IPS-18c (cell line): ENCODE results near the gene SEZ6L2.
"Not testable (repeated sequence)": the region's sequence is repeated elsewhere in the genome, so short reads cannot be mapped to it uniquely, and the experiment has no call there.

Experiments
- H3K4me3 ChIP-seq: 2 replicates; pipeline ENCODE4 v1.7.0; 2013; ENCODE audit warnings: low read depth, mild to moderate bottlenecking, low read length, moderate library complexity; ENCODE audit not compliant: insufficient read depth
- H3K9me3 ChIP-seq: one replicate; pipeline ENCODE4 v1.6.1; 2013; ENCODE audit warnings: mild to moderate bottlenecking, low read length, moderate library complexity; ENCODE audit not compliant: control insufficient read depth, insufficient read depth

SEZ6L2 gene

GRCh38 chr16:29844575-29845331 is 54.6 kb downstream of the SEZ6L2 start:
- no peak overlapping the region for H3K4me3 ChIP-seq

DNA sequence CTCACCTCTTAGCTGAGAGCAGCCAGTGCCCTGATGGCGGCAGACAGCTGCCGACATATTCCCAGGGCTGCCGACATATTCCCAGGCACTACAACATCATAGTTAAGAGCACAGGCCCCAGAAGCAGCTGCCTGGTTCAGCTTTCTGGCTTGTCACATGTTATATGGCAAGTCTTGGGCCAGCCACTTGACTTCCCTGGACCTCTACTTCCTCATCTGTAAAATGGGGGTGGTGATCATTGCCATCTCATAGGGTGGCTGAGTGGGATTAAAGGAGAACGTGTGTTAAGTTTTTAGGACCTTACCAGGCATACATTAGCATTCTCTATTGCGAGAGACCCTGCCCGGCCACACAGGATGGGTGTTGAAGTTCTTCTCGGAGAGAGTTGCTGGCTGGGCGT is 55.4 kb downstream of the SEZ6L2 start:
- H3K4me3 ChIP-seq, result no peak overlapping the region
- peaks cover 2% of the 10 kb centered on the region for H3K9me3 ChIP-seq

More at GRCh38 chr16:29844575-29845331, 54.6 kb downstream of the SEZ6L2 start:
- peaks cover 2% of the 10 kb centered on the region for H3K9me3 ChIP-seq

DNA sequence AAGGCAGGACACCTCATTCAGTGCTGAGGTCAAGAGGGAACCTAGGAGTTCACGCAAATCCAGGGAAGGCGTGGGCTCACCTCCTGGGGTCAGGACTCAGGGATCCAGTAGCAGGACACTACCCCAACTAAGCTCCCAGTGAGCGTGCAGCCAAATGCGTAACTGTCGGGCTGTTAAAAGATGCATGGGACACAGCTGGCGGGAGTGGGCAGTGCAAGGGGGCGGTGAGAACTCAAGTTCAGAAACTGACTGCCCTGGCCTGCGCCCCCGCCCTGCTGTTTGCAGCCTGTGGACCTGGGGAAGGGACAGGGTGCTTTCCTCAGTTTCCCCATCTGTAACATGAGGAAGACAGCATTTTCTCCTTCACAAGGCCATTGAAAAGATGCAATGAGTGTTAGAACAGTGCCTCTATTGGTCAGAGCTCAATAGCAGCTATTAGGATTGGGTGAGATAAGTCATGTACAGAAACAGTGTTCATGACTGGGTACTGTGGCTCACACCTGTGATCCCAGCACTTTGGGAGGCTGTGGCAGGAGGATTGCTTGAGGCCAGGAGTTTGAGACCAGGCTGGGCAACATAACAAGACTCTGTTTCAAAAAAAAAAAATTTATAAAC is 56.5 kb downstream of the SEZ6L2 start:
- no peak overlapping the region for H3K4me3 ChIP-seq
- H3K9me3 ChIP-seq, result peaks cover 2% of the 10 kb centered on the region

DNA sequence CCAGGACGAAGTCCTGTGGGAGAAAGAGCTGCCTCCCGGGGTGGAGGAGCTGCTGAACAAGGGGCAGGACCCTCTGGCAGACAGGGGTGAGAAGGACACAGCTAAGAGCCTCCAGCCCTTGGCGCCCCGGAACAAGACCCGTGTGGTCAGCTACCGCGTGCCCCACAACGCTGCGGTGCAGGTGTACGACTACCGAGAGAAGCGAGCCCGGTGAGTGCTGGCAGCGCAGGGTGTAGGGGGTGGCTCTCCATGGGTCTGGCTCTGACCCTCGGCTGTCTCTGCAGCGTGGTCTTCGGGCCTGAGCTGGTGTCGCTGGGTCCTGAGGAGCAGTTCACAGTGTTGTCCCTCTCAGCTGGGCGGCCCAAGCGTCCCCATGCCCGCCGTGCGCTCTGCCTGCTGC is 57.7 kb downstream of the SEZ6L2 start:
- Histone ChIP-seq H3K4me3 (no peak overlapping the region), H3K9me3 (peaks cover 2% of the 10 kb centered on the region)

DNA sequence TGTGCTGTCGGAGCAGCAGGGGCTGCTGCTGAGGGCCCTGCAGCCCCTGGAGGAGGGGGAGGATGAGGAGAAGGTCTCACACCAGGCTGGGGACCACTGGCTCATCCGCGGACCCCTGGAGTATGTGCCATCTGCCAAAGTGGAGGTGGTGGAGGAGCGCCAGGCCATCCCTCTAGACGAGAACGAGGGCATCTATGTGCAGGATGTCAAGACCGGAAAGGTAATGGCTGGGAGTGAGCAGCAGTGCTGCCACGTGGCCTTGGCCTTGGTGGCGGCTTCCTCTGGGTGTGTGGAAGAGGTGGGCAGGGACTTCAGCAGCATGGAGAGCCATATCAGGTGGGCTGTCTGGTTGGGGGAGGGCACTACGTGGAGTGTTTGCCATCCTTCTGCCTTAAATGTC is 59.1 kb downstream of the SEZ6L2 start:
- Histone ChIP-seq H3K9me3 (peaks cover 2% of the 10 kb centered on the region), H3K4me3 (no peak overlapping the region)

- Histone ChIP-seq H3K9me3 (peaks cover 2% of the 10 kb centered on the region), H3K4me3 (no peak overlapping the region)
Measured at GRCh38 chr16:29839822-29840221, 59.5 kb downstream of the SEZ6L2 start.

DNA sequence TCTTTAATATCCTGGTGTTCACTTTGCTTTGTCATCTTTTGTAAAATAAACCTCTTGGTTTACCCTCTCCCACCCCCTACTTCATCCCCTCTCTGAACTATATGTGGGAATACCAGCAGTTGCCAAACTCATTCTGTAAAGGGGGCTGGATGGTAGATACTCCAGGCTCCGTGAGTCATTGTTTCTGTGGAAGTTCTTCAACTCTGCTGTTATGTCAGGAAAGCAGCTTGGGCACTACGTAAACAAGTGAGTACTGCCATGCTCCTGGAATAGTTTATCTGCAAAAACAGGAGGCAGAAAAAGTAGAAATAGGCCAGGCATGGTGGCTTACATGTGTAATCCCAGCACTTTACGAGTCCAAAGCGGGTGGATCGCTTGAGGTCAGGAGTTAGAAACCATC is 61.5 kb downstream of the SEZ6L2 start:
- Histone ChIP-seq H3K9me3 (no peaks in the 10 kb centered on the region), H3K4me3 (no peak overlapping the region)

DNA sequence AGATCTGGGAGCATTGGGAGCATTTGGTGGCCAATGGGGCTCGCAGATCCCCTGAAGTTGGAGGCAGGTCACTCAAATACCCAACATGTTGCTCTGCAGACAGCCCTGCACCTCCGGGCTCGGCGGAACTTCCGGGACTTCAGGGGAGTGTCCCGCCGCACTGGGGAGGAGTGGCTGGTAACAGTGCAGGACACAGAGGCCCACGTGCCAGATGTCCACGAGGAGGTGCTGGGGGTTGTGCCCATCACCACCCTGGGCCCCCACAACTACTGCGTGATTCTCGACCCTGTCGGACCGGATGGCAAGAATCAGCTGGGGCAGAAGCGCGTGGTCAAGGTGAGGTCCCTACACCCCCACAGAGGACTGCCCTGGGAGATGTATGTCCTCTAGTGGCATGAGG is 62.7 kb downstream of the SEZ6L2 start:
- H3K4me3 ChIP-seq, result no peak overlapping the region
- H3K9me3 ChIP-seq, result no peaks in the 10 kb centered on the region

- Histone ChIP-seq H3K4me3 (no peak overlapping the region), H3K9me3 (no peaks in the 10 kb centered on the region)
Measured at GRCh38 chr16:29835926-29836325, 63.4 kb downstream of the SEZ6L2 start.

GRCh38 chr16:29834079-29834478 is 65.3 kb downstream of the SEZ6L2 start:
- H3K9me3 ChIP-seq, result no peaks in the 10 kb centered on the region
- H3K4me3 ChIP-seq, result no peak overlapping the region

DNA sequence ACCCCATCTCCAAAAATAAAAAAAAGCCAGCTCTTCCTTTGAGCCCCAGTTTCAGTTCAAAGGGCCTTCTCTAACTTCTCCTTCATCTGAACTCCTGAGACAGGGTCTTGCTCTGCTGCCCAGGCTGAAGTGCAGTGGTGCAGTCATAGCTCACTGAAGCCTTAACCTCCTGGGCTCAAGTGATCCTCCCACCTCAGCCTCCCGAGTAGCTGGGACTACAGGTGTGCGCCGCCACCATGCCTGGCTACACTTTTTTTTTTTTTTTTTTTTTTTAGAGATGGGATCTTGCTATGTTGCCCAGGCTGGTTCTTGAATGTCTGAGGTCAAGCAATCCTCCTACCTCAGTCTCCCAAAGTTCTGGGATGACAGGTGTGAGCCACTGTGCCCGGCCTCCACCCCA is 66.1 kb downstream of the SEZ6L2 start:
- H3K9me3 ChIP-seq, result not testable (repeated sequence)

GRCh38 chr16:29831490-29831889 is 67.9 kb downstream of the SEZ6L2 start:
- H3K9me3 ChIP-seq, result no peaks in the 10 kb centered on the region
- no peak overlapping the region for H3K4me3 ChIP-seq

More for the DNA sequence above, 66.1 kb downstream of the SEZ6L2 start:
- H3K4me3 ChIP-seq, result not testable (repeated sequence)

DNA sequence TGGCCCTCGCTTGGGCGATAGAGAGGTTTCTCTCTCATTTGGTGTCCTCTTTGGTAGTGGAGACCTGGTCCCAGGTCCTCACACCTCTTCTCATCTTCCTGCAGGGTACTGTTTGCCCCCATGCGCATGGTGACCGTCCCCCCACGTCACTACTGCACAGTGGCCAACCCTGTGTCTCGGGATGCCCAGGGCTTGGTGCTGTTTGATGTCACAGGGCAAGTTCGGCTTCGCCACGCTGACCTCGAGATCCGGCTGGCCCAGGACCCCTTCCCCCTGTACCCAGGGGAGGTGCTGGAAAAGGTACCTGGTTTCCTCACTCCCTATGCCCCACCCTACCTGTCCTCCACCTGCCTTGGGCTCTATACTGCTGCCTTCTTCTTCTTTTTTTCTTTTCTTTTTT is 68.6 kb downstream of the SEZ6L2 start:
- H3K4me3 ChIP-seq, result no peak overlapping the region
- no peaks in the 10 kb centered on the region for H3K9me3 ChIP-seq

GRCh38 chr16:29826342-29826695 is 73.0 kb downstream of the SEZ6L2 start:
- no peak overlapping the region for H3K4me3 ChIP-seq
- H3K9me3 ChIP-seq, result no peaks in the 10 kb centered on the region

- no peak overlapping the region for H3K4me3 ChIP-seq
- no peaks in the 10 kb centered on the region for H3K9me3 ChIP-seq
Measured at GRCh38 chr16:29825145-29826044, 74.0 kb downstream of the SEZ6L2 start.

DNA sequence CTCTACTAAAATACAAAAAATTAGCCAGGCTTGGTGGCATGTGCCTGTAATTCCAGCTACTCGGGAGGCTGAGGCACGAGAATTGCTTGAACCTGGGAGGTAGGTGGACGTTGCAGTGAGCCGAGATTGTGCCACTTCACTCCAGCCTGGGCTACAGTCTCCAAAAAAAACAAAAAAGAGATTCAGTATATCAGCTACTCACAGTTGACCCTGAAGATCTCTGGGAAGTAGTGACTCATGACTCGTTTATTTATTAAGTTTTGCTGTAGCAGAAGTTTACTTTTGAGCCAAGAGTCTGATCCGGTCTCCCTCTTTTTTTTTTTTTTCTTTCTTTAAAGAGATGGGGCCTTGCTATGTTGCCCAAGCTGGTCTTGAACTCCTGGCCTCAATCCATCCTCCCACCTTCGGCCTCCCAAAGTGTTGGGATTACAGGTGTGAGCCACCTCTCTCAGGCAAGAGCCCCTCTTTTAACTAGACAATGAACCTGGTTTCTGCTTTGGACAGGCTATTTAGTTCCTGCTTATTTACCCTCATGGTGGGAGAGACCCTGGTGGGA is 74.7 kb downstream of the SEZ6L2 start:
- Histone ChIP-seq H3K9me3 (no peaks in the 10 kb centered on the region), H3K4me3 (no peak overlapping the region)

DNA sequence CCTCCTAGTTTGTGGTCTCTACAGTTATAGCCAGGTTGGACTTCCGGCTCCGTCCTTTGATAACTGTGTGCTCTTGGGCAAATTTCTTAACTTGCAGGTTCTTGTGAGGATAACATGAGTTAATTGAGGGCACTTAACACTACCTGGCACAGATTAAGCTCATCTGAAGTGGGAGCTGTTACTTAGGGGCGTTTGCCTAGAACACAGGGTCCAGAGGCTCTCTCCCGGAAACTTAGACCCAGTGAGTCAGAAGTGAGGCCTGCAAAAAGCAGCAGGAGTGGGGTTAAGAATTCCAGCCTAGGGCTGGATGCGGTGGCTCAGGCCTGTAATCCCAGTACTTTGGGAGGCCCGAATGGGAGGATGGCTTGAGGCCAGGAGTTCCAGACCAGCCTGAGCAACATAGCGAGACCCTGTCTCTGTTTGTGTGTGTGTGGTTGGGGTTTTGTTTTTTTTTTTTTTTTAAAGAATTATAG is 77.7 kb downstream of the SEZ6L2 start:
- no peaks in the 10 kb centered on the region for H3K9me3 ChIP-seq
- no peak overlapping the region for H3K4me3 ChIP-seq
